HEK293T (cell line): Measurements from ENCODE around the gene C10orf95.

ENCODE experiments used
- CTCF ChIA-PET: fragments of 350-600 bp; formaldehyde crosslinking; extraction: SDS; loops from one replicate; lab custom pipeline; 2021; ENCODE audit warnings: antibody characterized with exemption, inconsistent platforms; lab: Yijun Ruan, JAX
- POLR2A ChIA-PET: fragments of 350-600 bp; formaldehyde crosslinking; extraction: SDS; loops from one replicate; lab custom pipeline; 2020; ENCODE audit warnings: antibody characterized with exemption, inconsistent platforms; lab: Yijun Ruan, JAX
- DNase-seq: peaks from one replicate; pipeline ENCODE4 v3.0.0; 2012; ENCODE audit warnings: mixed read lengths; ENCODE audit errors: extremely low spot score
- ARNT ChIP-seq: fragments of 450-650 bp; IDR thresholded peaks from 2 replicates; pipeline ENCODE4 v1.6.1; 2017; ENCODE audit warnings: mild to moderate bottlenecking
- BHLHE40 ChIP-seq: fragments of 450-650 bp; IDR thresholded peaks from 2 replicates; pipeline ENCODE4 v1.6.1; 2016; ENCODE audit warnings: mild to moderate bottlenecking, moderate library complexity, borderline replicate concordance
- CTBP1 ChIP-seq: fragments of 450-650 bp; IDR thresholded peaks from 2 replicates; pipeline ENCODE4 v1.6.1; 2016; ENCODE audit warnings: borderline replicate concordance
- ELF4 ChIP-seq: fragments of 450-650 bp; IDR thresholded peaks from 2 replicates; pipeline ENCODE4 v1.6.1; 2017; ENCODE audit warnings: antibody characterized with exemption
- FOXA1 ChIP-seq: fragments of 450-650 bp; IDR thresholded peaks from 2 replicates; pipeline ENCODE4 v1.6.1; 2016; ENCODE audit warnings: mild to moderate bottlenecking
- FOXK2 ChIP-seq: fragments of 450-650 bp; IDR thresholded peaks from 2 replicates; pipeline ENCODE4 v1.6.1; 2016; ENCODE audit warnings: mild to moderate bottlenecking
- FOXM1 ChIP-seq: fragments of 450-650 bp; IDR thresholded peaks from 2 replicates; pipeline ENCODE4 v1.6.1; 2017; ENCODE audit warnings: mild to moderate bottlenecking, borderline replicate concordance
- HDGF ChIP-seq: fragments of 450-650 bp; IDR thresholded peaks from 2 replicates; pipeline ENCODE4 v1.6.1; 2017; ENCODE audit warnings: antibody characterized with exemption, borderline replicate concordance
- L3MBTL2 ChIP-seq: fragments of 450-650 bp; conservative IDR thresholded peaks from 2 replicates; pipeline ENCODE4 v1.6.1; 2016; ENCODE audit warnings: mild to moderate bottlenecking
- LEF1 ChIP-seq: fragments of 450-650 bp; IDR thresholded peaks from 2 replicates; pipeline ENCODE4 v1.6.1; 2017; ENCODE audit warnings: mild to moderate bottlenecking, borderline replicate concordance
- NFRKB ChIP-seq: fragments of 450-650 bp; IDR thresholded peaks from 2 replicates; pipeline ENCODE4 v1.6.1; 2016; ENCODE audit warnings: mild to moderate bottlenecking, moderate library complexity
- SP1 ChIP-seq: fragments of 450-650 bp; IDR thresholded peaks from 2 replicates; pipeline ENCODE4 v1.6.1; 2017
- SUZ12 ChIP-seq: fragments of 450-650 bp; IDR thresholded peaks from 2 replicates; pipeline ENCODE4 v1.6.1; 2016; ENCODE audit warnings: mild to moderate bottlenecking
- TARDBP ChIP-seq: fragments of 450-650 bp; IDR thresholded peaks from 2 replicates; pipeline ENCODE4 v1.6.1; 2016
- ZNF384 ChIP-seq: fragments of 450-650 bp; IDR thresholded peaks from 2 replicates; pipeline ENCODE4 v1.6.1; 2016
- TF ChIP-seq, protein P1 (sequence below): fragments of 450-650 bp; IDR thresholded peaks from 2 replicates; pipeline ENCODE4 v1.6.1; 2016

The C10orf95 gene

DNA sequence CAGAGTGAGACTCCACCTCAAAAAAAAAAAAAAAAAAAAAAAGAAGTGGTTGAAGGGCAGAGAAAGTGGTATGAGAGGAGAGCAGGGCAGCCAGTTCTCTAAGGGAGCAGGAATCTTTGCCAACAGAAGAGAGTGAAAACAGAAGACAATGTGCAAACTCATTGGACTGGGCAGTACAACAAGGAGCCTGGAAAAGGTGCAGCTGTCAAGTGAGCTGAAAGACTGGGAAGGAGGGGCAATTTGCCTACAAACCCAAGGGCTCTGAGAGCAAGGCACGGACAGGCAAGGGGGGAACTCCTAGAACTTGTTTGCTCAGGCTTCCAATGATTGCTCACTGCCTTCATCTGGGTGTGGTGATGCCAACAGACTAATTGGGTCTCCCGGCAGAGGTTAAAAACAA, 41.6 kb upstream of the C10orf95 start:
- ChIA-PET CTCF (no interaction called here), POLR2A (no interaction called here)
- no peak for DNase-seq
- TF ChIP-seq ZNF384, result peak; percentile 65
- TF ChIP-seq, protein P1, sequence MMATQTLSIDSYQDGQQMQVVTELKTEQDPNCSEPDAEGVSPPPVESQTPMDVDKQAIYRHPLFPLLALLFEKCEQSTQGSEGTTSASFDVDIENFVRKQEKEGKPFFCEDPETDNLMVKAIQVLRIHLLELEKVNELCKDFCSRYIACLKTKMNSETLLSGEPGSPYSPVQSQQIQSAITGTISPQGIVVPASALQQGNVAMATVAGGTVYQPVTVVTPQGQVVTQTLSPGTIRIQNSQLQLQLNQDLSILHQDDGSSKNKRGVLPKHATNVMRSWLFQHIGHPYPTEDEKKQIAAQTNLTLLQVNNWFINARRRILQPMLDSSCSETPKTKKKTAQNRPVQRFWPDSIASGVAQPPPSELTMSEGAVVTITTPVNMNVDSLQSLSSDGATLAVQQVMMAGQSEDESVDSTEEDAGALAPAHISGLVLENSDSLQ, result no peak
- no peak for TF ChIP-seq HDGF
- TF ChIP-seq NFRKB, result no peak

DNA sequence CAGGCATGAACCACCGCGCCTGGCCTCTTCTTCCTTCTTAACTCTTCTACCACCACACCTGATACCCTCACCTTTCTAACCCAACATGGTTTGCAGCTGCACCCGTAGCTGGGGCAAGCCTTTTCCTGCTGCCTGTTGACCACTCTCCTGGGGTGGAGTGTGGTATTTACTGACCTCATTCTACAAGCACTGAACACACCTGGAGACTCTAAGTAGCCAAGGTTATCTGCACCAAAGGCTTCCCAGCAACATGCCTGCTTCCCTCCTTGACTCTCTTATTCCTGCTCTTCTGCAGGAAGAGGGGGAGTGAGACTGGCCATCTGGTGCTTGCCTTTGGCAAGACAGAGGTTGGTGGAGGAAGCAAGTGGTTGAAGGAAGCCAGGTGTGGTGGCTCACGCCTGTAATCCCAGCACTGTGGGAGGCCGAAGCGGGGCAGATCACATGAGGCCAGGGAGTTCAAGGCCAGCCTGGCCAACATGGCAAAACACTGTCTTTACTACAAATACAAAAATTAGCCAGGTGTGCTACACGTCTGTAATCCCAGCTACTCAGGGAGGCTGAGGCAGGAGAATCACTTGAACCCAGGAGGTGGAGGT, 41.1 kb upstream of the C10orf95 start:
- CTCF ChIA-PET, result no interaction called here
- TF ChIP-seq TARDBP, result no peak
- TF ChIP-seq HDGF, result no peak
- TF ChIP-seq CTBP1, result no peak
- no peak for TF ChIP-seq ZNF384
- no peak for TF ChIP-seq ELF4
- no peak for TF ChIP-seq SP1
- TF ChIP-seq NFRKB, result no peak
- TF ChIP-seq FOXK2, result no peak
- no peak for TF ChIP-seq L3MBTL2
- TF ChIP-seq, protein P1, result no peak
- DNase-seq, result no peak
- POLR2A ChIA-PET, result no interaction called here

DNA sequence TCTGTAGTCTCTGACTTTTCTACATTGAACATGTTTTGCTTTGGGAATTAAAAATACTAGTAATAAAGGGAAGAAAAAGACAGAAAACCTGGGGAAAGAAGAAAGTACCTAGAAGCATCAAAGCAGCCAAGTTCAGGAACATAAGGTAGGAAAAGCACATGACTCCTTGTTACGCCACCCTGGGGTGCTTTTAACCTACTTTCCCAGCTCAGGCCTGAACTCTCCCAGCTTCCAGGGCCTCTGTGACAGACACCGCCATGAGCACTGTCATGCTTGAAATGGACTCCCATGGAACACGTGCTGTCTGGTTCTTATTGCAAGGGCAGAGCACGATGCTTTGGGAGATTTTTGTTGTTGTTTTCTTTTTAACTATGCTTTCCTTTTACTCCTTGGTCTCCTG, 39.8 kb upstream of the C10orf95 start:
- DNase-seq, result no peak
- POLR2A ChIA-PET, result no interaction called here
- CTCF ChIA-PET, result no interaction called here
- TF ChIP-seq FOXA1 (no peak), TARDBP (no peak), SP1 (no peak), FOXM1 (no peak), ARNT (no peak), NFRKB (no peak), LEF1 (no peak), FOXK2 (no peak), CTBP1 (no peak), L3MBTL2 (no peak)
- TF ChIP-seq, protein P1, result no peak

DNA sequence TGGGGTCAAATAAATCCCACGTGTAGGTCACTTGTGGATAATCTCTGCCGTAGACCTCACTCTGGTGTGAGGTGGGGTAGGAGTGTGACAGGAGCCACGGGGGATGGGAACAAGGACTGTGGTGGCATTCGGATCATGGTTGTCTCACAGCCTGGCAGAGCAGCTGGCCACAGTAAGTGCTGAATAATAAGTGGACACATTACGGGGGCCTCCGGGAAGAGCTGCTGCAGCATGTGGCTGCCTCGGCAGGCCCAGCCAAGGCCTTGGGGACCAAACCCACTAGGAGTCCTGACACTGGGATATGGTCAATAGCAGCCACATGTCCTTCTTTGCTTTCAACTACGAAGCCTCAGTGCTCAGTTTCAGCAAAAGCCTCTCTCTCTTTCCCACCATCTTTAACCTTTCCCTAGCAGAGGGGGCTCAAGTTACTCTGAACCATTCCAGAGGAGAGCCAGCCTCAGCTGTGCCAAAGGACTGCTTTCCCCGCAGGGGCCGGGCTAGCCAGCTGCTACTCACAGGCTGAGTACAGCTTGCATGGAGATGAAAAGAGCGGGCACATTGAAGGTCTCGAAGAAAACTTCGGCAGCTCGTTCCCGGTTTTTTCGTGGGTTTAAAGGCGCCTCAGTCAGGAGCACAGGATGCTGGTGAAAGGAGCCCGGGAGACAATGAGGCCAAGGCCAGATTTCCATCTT, 33.9 kb upstream of the C10orf95 start:
- CTCF ChIA-PET, result no interaction called here

DNA sequence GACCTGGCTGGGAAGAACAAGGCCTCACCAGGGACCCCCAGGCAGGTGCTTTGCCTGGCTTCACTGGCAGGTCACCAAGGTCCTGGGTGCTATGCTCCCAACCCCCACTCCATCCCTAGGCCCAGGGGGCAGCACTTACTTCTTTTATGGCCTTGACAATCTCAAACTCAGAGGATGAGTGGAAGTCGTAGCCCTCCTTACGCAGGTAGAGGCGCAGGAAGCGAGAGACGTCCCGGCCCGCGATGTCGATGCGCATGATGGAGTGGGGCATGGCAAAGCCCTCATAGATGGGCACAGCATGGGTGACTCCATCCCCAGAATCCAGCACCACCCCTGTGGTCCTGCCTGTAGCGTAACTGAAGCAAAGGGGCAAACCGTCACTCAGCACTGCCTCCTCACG, 32.7 kb upstream of the C10orf95 start:
- CTCF ChIA-PET, result interaction anchor here (0.6 kb wide), 2 partner anchors 17 to 176 kb away, joined by 3 read pairs; no protein-coding TSS in a partner anchor
- TF ChIP-seq LEF1, result no peak
- no peak for TF ChIP-seq TARDBP
- no peak for TF ChIP-seq FOXA1
- DNase-seq, result no peak
- POLR2A ChIA-PET, result no interaction called here

More for the DNA sequence above, 33.9 kb upstream of the C10orf95 start:
- POLR2A ChIA-PET, result no interaction called here
- no peak for DNase-seq
- TF ChIP-seq FOXM1 (no peak), BHLHE40 (no peak), TARDBP (no peak), ZNF384 (no peak), ARNT (no peak)

DNA sequence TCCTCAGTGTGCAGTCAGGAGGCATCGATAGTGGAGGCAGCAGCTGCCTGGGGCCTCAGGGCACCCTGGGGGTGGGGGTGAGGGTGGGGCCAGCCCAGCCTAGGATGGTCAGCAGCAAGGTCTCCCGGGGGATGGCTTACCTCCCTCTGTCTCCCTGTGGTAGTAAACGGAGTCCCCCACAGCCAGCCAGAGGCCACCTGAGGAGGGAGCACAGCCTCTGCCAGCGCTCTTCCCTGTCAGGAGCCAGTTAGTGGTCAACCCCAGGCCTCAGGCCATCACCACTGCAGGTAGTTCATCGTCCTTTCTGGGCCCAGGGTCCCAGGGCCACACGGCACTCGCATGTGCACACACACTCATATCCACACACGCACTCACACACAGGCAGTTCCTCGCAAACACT, 29.1 kb upstream of the C10orf95 start:
- DNase-seq, result no peak
- ChIA-PET POLR2A (interaction anchor here (0.7 to 1.8 kb wide), 4 partner anchors 29 to 104 kb away, joined by 3 to 6 read pairs (median 4); partner anchors contain the start of gene C10orf95), CTCF (interaction anchor here (0.9 to 2.0 kb wide), 3 partner anchors 29 to 102 kb away, joined by 3 to 8 read pairs (median 7); partner anchors contain the start of gene C10orf95)
- TF ChIP-seq LEF1, result no peak
- no peak for TF ChIP-seq ARNT
- TF ChIP-seq CTBP1, result no peak
- TF ChIP-seq SUZ12, result no peak
- no peak for TF ChIP-seq FOXA1
- TF ChIP-seq TARDBP, result no peak
- no peak for TF ChIP-seq HDGF
- TF ChIP-seq, protein P1, result no peak
- TF ChIP-seq L3MBTL2, result no peak
- TF ChIP-seq ZNF384, result no peak
- no peak for TF ChIP-seq FOXM1
- TF ChIP-seq FOXK2, result no peak
- TF ChIP-seq SP1, result no peak
- TF ChIP-seq NFRKB, result no peak
- TF ChIP-seq BHLHE40, result no peak
- TF ChIP-seq ELF4, result no peak
